DMS53 (cell line): ENCODE results near the gene LGALS9.

ENCODE experiments used
- DNase-seq: peaks from one replicate; lab custom pipeline; 2025; lab: John Stamatoyannopoulos, UW

Gene LGALS9

GRCh38 chr17:27603421-27603770 is 27.6 kb upstream of the LGALS9 start:
- DNase-seq: no peak

- no peak for DNase-seq
Observed at GRCh38 chr17:27603880-27604794, 26.9 kb upstream of the LGALS9 start.

- DNase-seq: no peak
Observed at GRCh38 chr17:27605409-27605808, 25.6 kb upstream of the LGALS9 start.

- DNase-seq: no peak
Observed at GRCh38 chr17:27607521-27608091, 23.4 kb upstream of the LGALS9 start.

- peak; percentile 49 for DNase-seq
Observed at GRCh38 chr17:27608328-27609230, 22.4 kb upstream of the LGALS9 start.

- DNase-seq: peak; percentile 62
Observed at GRCh38 chr17:27609611-27610303, 21.2 kb upstream of the LGALS9 start.

GRCh38 chr17:27610304-27610677 is 20.7 kb upstream of the LGALS9 start:
- DNase-seq: no peak

- DNase-seq: no peak
Observed at GRCh38 chr17:27612160-27612770, 18.7 kb upstream of the LGALS9 start.

- DNase-seq: no peak
Observed at GRCh38 chr17:27613433-27613832, 17.6 kb upstream of the LGALS9 start.

- no peak for DNase-seq
Observed at GRCh38 chr17:27615121-27615520, 15.9 kb upstream of the LGALS9 start.

GRCh38 chr17:27616414-27616813 is 14.6 kb upstream of the LGALS9 start:
- no peak for DNase-seq

GRCh38 chr17:27618417-27618816 is 12.6 kb upstream of the LGALS9 start:
- DNase-seq: no peak

- no peak for DNase-seq
Observed at GRCh38 chr17:27620721-27621120, 10.3 kb upstream of the LGALS9 start.

- DNase-seq: no peak
Observed at GRCh38 chr17:27621536-27621935, 9.5 kb upstream of the LGALS9 start.

- DNase-seq: no peak
Observed at GRCh38 chr17:27621942-27622559, 8.9 kb upstream of the LGALS9 start.

GRCh38 chr17:27622986-27623385 is 8.0 kb upstream of the LGALS9 start:
- DNase-seq: no peak

- no peak for DNase-seq
Observed at GRCh38 chr17:27623614-27624013, 7.4 kb upstream of the LGALS9 start.

GRCh38 chr17:27624539-27624938 is 6.4 kb upstream of the LGALS9 start:
- DNase-seq: no peak

GRCh38 chr17:27625856-27626255 is 5.1 kb upstream of the LGALS9 start:
- no peak for DNase-seq

GRCh38 chr17:27627514-27627913 is 3.5 kb upstream of the LGALS9 start:
- no peak for DNase-seq

GRCh38 chr17:27628376-27628775 is 2.6 kb upstream of the LGALS9 start:
- no peak for DNase-seq
